Neural progenitor cell (in vitro differentiated cells): ENCODE measurements around the gene STAMBPL1. TPM values are rescaled to one million over a fixed set of nuclear protein-coding genes. Genes with fewer than 3 reads are reported as not detected.

Source experiments
- DNase-seq: peaks from one replicate; pipeline ENCODE4 v3.0.0-alpha.2; 2016; ENCODE audit warnings: low spot score
- H2AFZ ChIP-seq: fragments of 200-600 bp; sonication (generic); replicated peaks from 2 replicates; pipeline ENCODE4 v1.6.1; 2016; ENCODE audit warnings: antibody characterized with exemption
- H3F3A ChIP-seq: fragments of 200-600 bp; sonication (generic); 2 replicates; pipeline ENCODE4 v1.6.1; 2016; ENCODE audit warnings: antibody characterized with exemption, low read depth
- H3K27ac ChIP-seq: fragments of 200-600 bp; sonication (generic); 2 replicates; pipeline ENCODE4 v1.5.1; 2016; ENCODE audit warnings: mild to moderate bottlenecking
- H3K27me3 ChIP-seq: fragments of 200-600 bp; sonication (generic); 2 replicates; pipeline ENCODE4 v1.6.1; 2016; ENCODE audit warnings: mild to moderate bottlenecking, moderate library complexity
- H3K36me3 ChIP-seq: fragments of 200-600 bp; sonication (generic); 2 replicates; pipeline ENCODE4 v1.5.1; 2016
- H3K4me1 ChIP-seq: fragments of 200-600 bp; sonication (generic); 2 replicates; pipeline ENCODE4 v1.6.1; 2016; ENCODE audit warnings: mixed run types
- H3K4me2 ChIP-seq: fragments of 200-600 bp; sonication (generic); 2 replicates; pipeline ENCODE4 v1.6.1; 2016
- H3K4me3 ChIP-seq: fragments of 200-600 bp; sonication (generic); 2 replicates; pipeline ENCODE4 v1.5.1; 2016
- H3K79me2 ChIP-seq: fragments of 200-600 bp; sonication (generic); 2 replicates; pipeline ENCODE4 v1.6.1; 2016; ENCODE audit warnings: low read depth
- H3K9ac ChIP-seq: fragments of 200-600 bp; sonication (generic); 2 replicates; pipeline ENCODE4 v1.6.1; 2016
- H3K9me3 ChIP-seq: fragments of 200-600 bp; sonication (generic); 2 replicates; pipeline ENCODE4 v1.5.1; 2016; ENCODE audit warnings: low read depth
- H4K20me1 ChIP-seq: fragments of 200-600 bp; sonication (generic); 2 replicates; pipeline ENCODE4 v1.6.1; 2016; ENCODE audit warnings: low read depth
- H3K27ac Mint-ChIP-seq: 3 replicates; pipeline ENCODE4 v1.8.0; 2021; ENCODE audit warnings: mixed read lengths
- H3K27me3 Mint-ChIP-seq: 2 replicates; pipeline ENCODE4 v1.8.0; 2022; ENCODE audit warnings: low read depth, mild to moderate bottlenecking, inconsistent platforms, moderate library complexity, mixed read lengths; ENCODE audit not compliant: insufficient read depth
- H3K36me3 Mint-ChIP-seq: 3 replicates; pipeline ENCODE4 v1.8.0; 2021; ENCODE audit warnings: mixed read lengths
- H3K4me1 Mint-ChIP-seq: 3 replicates; pipeline ENCODE4 v1.8.0; 2021; ENCODE audit warnings: mixed read lengths
- H3K4me3 Mint-ChIP-seq: 3 replicates; pipeline ENCODE4 v1.8.0; 2021; ENCODE audit warnings: mild to moderate bottlenecking, moderate library complexity, mixed read lengths
- H3K9me3 Mint-ChIP-seq: 3 replicates; pipeline ENCODE4 v1.8.0; 2020; ENCODE audit warnings: mixed read lengths
- CTCF ChIP-seq: fragments of 200-600 bp; sonication (generic); IDR thresholded peaks from 2 replicates; pipeline ENCODE4 v1.5.1; 2017; ENCODE audit warnings: antibody characterized with exemption, mild to moderate bottlenecking
- EZH2 ChIP-seq: fragments of 200-600 bp; sonication (generic); IDR thresholded peaks from 2 replicates; pipeline ENCODE4 v1.6.1; 2017; ENCODE audit warnings: antibody characterized with exemption, mild to moderate bottlenecking, moderate library complexity
- EZH2phosphoT487 ChIP-seq: fragments of 200-600 bp; sonication (generic); IDR thresholded peaks from 2 replicates; pipeline ENCODE4 v1.6.1; 2017; ENCODE audit warnings: antibody characterized with exemption
- total RNA-seq: library from RNA; depleted of rRNA; stranded (reverse); fragments of >200 nt; gene quantifications from 2 replicates; pipeline ENCODE4 v1.2.3, GENCODE V29; 2015; ENCODE audit warnings: low replicate concordance

STAMBPL1 gene
- total RNA-seq, 1 donor from 2014 or later, result 1.9 TPM

- no peaks in the 10 kb centered on the region for H3K79me2 ChIP-seq
- H3K9ac ChIP-seq, result no peak overlapping the region
- H3K27ac Mint-ChIP-seq, result no peak overlapping the region
- no peak overlapping the region for H3K4me3 ChIP-seq
- H2AFZ ChIP-seq, result no peak overlapping the region
- DNase-seq, result no peak
- H3K4me1 ChIP-seq, result peaks cover 7% of the 10 kb centered on the region
- no peak overlapping the region for H3K27ac ChIP-seq
- H3K36me3 ChIP-seq, result no peaks in the 10 kb centered on the region
- no peaks in the 10 kb centered on the region for H3K27me3 ChIP-seq
- H3K9me3 Mint-ChIP-seq, result no peaks in the 10 kb centered on the region
- no peak overlapping the region for H3K4me2 ChIP-seq
- H3F3A ChIP-seq, result no peaks in the 10 kb centered on the region
- peaks cover 5% of the 10 kb centered on the region for H3K27me3 Mint-ChIP-seq
- H3K36me3 Mint-ChIP-seq, result peaks cover 2% of the 10 kb centered on the region
- peaks cover 4% of the 10 kb centered on the region for H3K4me1 Mint-ChIP-seq
- no peaks in the 10 kb centered on the region for H4K20me1 ChIP-seq
- H3K4me3 Mint-ChIP-seq, result no peak overlapping the region
- no peaks in the 10 kb centered on the region for H3K9me3 ChIP-seq
- TF ChIP-seq EZH2phosphoT487 (no peak), EZH2 (no peak), CTCF (no peak)
Observed at GRCh38 chr10:88898727-88899126, 18.7 kb downstream of the STAMBPL1 start.

- DNase-seq, result no peak
Observed at GRCh38 chr10:88899886-88900285, 19.8 kb downstream of the STAMBPL1 start.

GRCh38 chr10:88901206-88901983 is 21.4 kb downstream of the STAMBPL1 start:
- DNase-seq, result no peak
- no peaks in the 10 kb centered on the region for H3K9me3 ChIP-seq
- no peaks in the 10 kb centered on the region for H3F3A ChIP-seq
- no peak overlapping the region for H3K4me3 Mint-ChIP-seq
- no peak overlapping the region for H3K9ac ChIP-seq
- no peaks in the 10 kb centered on the region for H3K36me3 ChIP-seq
- H4K20me1 ChIP-seq, result no peaks in the 10 kb centered on the region
- no peak overlapping the region for H2AFZ ChIP-seq
- no peak overlapping the region for H3K4me2 ChIP-seq
- no peak overlapping the region for H3K4me3 ChIP-seq
- H3K36me3 Mint-ChIP-seq, result peaks cover 2% of the 10 kb centered on the region
- H3K27me3 Mint-ChIP-seq, result peaks cover 10% of the 10 kb centered on the region
- no peaks in the 10 kb centered on the region for H3K79me2 ChIP-seq
- peaks cover 4% of the 10 kb centered on the region for H3K4me1 Mint-ChIP-seq
- TF ChIP-seq EZH2phosphoT487 (no peak), CTCF (no peak), EZH2 (no peak)
- peaks cover 7% of the 10 kb centered on the region for H3K4me1 ChIP-seq
- H3K27ac Mint-ChIP-seq, result no peak overlapping the region
- H3K27ac ChIP-seq, result no peak overlapping the region
- no peaks in the 10 kb centered on the region for H3K27me3 ChIP-seq
- H3K9me3 Mint-ChIP-seq, result no peaks in the 10 kb centered on the region

More at GRCh38 chr10:88899886-88900285, 19.8 kb downstream of the STAMBPL1 start:
- TF ChIP-seq CTCF, result no peak
- no peak for TF ChIP-seq EZH2
- no peak for TF ChIP-seq EZH2phosphoT487
- H3F3A ChIP-seq, result no peaks in the 10 kb centered on the region
- H3K4me1 Mint-ChIP-seq, result peaks cover 4% of the 10 kb centered on the region
- no peaks in the 10 kb centered on the region for H3K79me2 ChIP-seq
- no peak overlapping the region for H3K4me3 ChIP-seq
- no peaks in the 10 kb centered on the region for H4K20me1 ChIP-seq
- peaks cover 2% of the 10 kb centered on the region for H3K36me3 Mint-ChIP-seq
- no peaks in the 10 kb centered on the region for H3K9me3 Mint-ChIP-seq
- H3K4me2 ChIP-seq, result no peak overlapping the region
- no peak overlapping the region for H3K9ac ChIP-seq
- no peak overlapping the region for H3K27ac Mint-ChIP-seq
- H3K9me3 ChIP-seq, result no peaks in the 10 kb centered on the region
- no peaks in the 10 kb centered on the region for H3K27me3 ChIP-seq
- no peak overlapping the region for H3K4me3 Mint-ChIP-seq
- H3K36me3 ChIP-seq, result no peaks in the 10 kb centered on the region
- H2AFZ ChIP-seq, result no peak overlapping the region
- peaks cover 7% of the 10 kb centered on the region for H3K4me1 ChIP-seq
- peaks cover 10% of the 10 kb centered on the region for H3K27me3 Mint-ChIP-seq
- no peak overlapping the region for H3K27ac ChIP-seq
